ENCODE results near the gene OTOP2. TPM values are rescaled to one million over a fixed set of nuclear protein-coding genes. Genes with fewer than 3 reads are reported as not detected.
"Not testable (repeated sequence)": the region's sequence is repeated elsewhere in the genome, so short reads cannot be mapped to it uniquely, and the experiment has no call there.

The OTOP2 gene
- total RNA-seq, 2 donors from 2014 or later, result not detected

GRCh38 chr17:74969501-74969900 lies 45.4 kb downstream of the OTOP2 start:
- not testable (repeated sequence) for H3K36me3 Mint-ChIP-seq (ENCODE audit: insufficient read depth in 2 of 2); ATAC-seq (replicated peaks in 1 of 2); H3K4me3 Mint-ChIP-seq

DNA sequence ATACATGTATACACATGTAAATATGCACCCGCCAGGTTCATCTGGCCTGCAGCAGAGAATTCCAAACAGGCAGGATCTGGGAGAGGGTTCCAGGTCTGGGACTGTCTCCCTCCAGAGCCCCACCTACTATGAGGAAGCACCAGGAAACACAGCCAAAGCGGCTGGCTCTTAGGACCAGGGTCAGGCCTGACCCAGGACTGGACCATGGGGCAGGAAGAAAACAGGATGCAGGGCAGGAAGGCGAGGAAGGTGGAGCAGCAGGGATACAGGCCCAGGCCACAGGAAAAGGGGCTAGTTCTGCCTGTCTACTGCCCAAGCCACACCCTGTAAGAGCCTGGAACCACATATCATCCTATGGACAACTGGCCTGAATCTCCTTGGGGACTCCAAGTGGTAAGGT lies 46.3 kb downstream of the OTOP2 start:
- ATAC-seq (replicated peaks in 1 of 2), result no peak
- Mint-ChIP-seq H3K4me3 (no peak overlapping the region), H3K36me3 (ENCODE audit: insufficient read depth in 2 of 2) (no peaks in the 10 kb centered on the region), H3K27me3 (ENCODE audit: low read depth) (peaks cover 11% of the 10 kb centered on the region), H3K27ac (no peak overlapping the region), H3K9me3 (no peaks in the 10 kb centered on the region), H3K4me1 (ENCODE audit: low read depth) (peaks cover 7% of the 10 kb centered on the region)
- DNase-seq, result no peak

More at GRCh38 chr17:74969501-74969900, 45.4 kb downstream of the OTOP2 start:
- not testable (repeated sequence) for H3K27ac Mint-ChIP-seq; DNase-seq; H3K4me1 Mint-ChIP-seq (ENCODE audit: low read depth); H3K9me3 Mint-ChIP-seq
- peaks cover 11% of the 10 kb centered on the region for H3K27me3 Mint-ChIP-seq (ENCODE audit: low read depth)

DNA sequence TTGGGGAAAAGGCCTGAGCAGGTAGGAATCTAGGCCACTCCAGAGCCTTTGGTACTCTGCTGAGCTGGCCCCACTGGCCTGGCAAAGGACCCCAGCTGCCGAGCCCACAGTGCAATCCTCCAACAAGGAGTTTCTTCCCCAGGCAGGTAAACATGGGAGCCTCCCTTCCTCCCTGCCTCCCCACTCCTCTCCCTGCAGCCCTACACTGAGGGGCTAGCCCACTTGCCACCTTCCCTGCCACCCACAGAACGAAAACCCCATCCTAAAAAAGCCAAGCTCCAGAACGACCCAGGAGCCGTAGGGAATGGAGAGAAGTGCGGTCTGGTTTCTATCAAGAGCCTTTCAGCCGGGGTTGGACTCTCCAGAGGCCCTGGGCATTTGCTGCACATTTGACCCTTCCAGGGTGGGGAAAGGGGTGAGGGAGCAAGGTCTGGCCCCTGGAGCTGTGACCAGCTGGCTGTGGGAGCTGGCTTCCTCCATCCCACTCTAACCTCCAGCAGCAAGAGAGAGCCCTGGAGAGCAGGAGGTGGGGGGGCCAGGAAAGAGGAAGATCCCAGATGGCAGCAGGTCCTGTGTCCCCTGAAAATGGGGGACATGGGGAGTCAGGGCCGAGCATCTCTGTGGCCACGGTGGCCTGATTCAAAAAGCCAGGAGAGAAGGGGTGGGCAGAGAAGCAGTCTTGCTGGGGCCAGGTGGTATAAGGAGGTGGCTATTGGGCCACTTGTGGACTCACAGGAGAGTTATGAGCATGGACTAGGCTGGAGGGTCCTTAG lies 47.2 kb downstream of the OTOP2 start:
- ATAC-seq (replicated peaks in 1 of 2) (no peak), DNase-seq (no peak)
- peaks cover 11% of the 10 kb centered on the region for H3K27me3 Mint-ChIP-seq (ENCODE audit: low read depth)
- no peak overlapping the region for H3K27ac Mint-ChIP-seq
- H3K4me1 Mint-ChIP-seq (ENCODE audit: low read depth), result peaks cover 7% of the 10 kb centered on the region
- no peaks in the 10 kb centered on the region for H3K36me3 Mint-ChIP-seq (ENCODE audit: insufficient read depth in 2 of 2)
- peak overlapping the region; percentile 53 to 94 for H3K4me3 Mint-ChIP-seq
- H3K9me3 Mint-ChIP-seq, result no peaks in the 10 kb centered on the region

DNA sequence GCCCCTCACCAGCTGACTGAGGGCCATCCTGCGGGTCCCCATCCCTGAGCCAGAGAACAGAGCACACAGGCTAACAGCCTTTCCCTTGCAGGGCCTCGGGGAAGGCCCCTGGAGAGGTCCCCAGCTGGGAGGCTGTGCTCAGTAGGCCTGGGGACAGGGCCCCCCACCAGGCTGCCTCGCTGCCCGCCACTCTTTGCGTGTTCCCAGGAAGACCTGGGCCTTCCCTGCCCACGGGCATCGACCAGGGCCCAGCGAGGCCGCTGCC lies 47.7 kb downstream of the OTOP2 start:
- Mint-ChIP-seq H3K4me3 (peak overlapping the region; percentile 53 to 94), H3K36me3 (ENCODE audit: insufficient read depth in 2 of 2) (no peaks in the 10 kb centered on the region), H3K27ac (no peak overlapping the region), H3K4me1 (ENCODE audit: low read depth) (peaks cover 7% of the 10 kb centered on the region), H3K27me3 (ENCODE audit: low read depth) (peaks cover 11% of the 10 kb centered on the region), H3K9me3 (no peaks in the 10 kb centered on the region)
- DNase-seq (no peak), ATAC-seq (replicated peaks in 1 of 2) (no peak)

- Mint-ChIP-seq H3K36me3 (ENCODE audit: insufficient read depth in 2 of 2) (no peaks in the 10 kb centered on the region), H3K27ac (peak within 1 kb of the TSS; percentile 2), H3K27me3 (ENCODE audit: low read depth) (peaks cover 11% of the 10 kb centered on the region), H3K4me1 (ENCODE audit: low read depth) (peaks cover 7% of the 10 kb centered on the region), H3K9me3 (no peaks in the 10 kb centered on the region), H3K4me3 (peak within 1 kb of the TSS; percentile 89 to 94)
- DNase-seq (peak; percentile 75 to 79), ATAC-seq (replicated peaks in 1 of 2) (peak; percentile 90 to 91)
These were observed 48.3 kb downstream of the OTOP2 start, which contains the start of gene HID1 for GRCh38 chr17:74972107-74972972. TSS of gene HID1 (minus strand) at chr17:74972759. CDS start at chr17:74972656, 103 bp downstream.

GRCh38 chr17:74972973-74973328 lies 48.9 kb downstream of the OTOP2 start:
- peaks cover 11% of the 10 kb centered on the region for H3K27me3 Mint-ChIP-seq (ENCODE audit: low read depth)
- DNase-seq, result no peak
- no peak for ATAC-seq (replicated peaks in 1 of 2)
- H3K27ac Mint-ChIP-seq, result peak overlapping the region; percentile 2
- no peaks in the 10 kb centered on the region for H3K36me3 Mint-ChIP-seq (ENCODE audit: insufficient read depth in 2 of 2)
- peak overlapping the region; percentile 89 to 94 for H3K4me3 Mint-ChIP-seq
- peaks cover 7% of the 10 kb centered on the region for H3K4me1 Mint-ChIP-seq (ENCODE audit: low read depth)
- H3K9me3 Mint-ChIP-seq, result no peaks in the 10 kb centered on the region

GRCh38 chr17:74975943-74976342 lies 51.9 kb downstream of the OTOP2 start:
- H3K27me3 Mint-ChIP-seq (ENCODE audit: low read depth), result peaks cover 17% of the 10 kb centered on the region

GRCh38 chr17:74977802-74978201 lies 53.7 kb downstream of the OTOP2 start:
- Mint-ChIP-seq H3K27ac (no peak overlapping the region), H3K27me3 (ENCODE audit: low read depth) (peaks cover 15% of the 10 kb centered on the region), H3K4me1 (ENCODE audit: low read depth) (peaks cover 17% of the 10 kb centered on the region), H3K4me3 (no peak overlapping the region), H3K36me3 (ENCODE audit: insufficient read depth in 2 of 2) (no peaks in the 10 kb centered on the region), H3K9me3 (no peaks in the 10 kb centered on the region)
- ATAC-seq (replicated peaks in 1 of 2) (no peak), DNase-seq (no peak)

More at GRCh38 chr17:74975943-74976342, 51.9 kb downstream of the OTOP2 start:
- no peak for DNase-seq
- Mint-ChIP-seq H3K4me3 (no peak overlapping the region), H3K36me3 (ENCODE audit: insufficient read depth in 2 of 2) (no peaks in the 10 kb centered on the region), H3K4me1 (ENCODE audit: low read depth) (peaks cover 8% of the 10 kb centered on the region), H3K27ac (no peak overlapping the region), H3K9me3 (no peaks in the 10 kb centered on the region)
- no peak for ATAC-seq (replicated peaks in 1 of 2)

GRCh38 chr17:74978240-74978639 lies 54.2 kb downstream of the OTOP2 start:
- no peak overlapping the region for H3K4me3 Mint-ChIP-seq
- no peaks in the 10 kb centered on the region for H3K9me3 Mint-ChIP-seq
- DNase-seq, result no peak
- H3K36me3 Mint-ChIP-seq (ENCODE audit: insufficient read depth in 2 of 2), result no peaks in the 10 kb centered on the region
- no peak for ATAC-seq (replicated peaks in 1 of 2)
- peaks cover 10% of the 10 kb centered on the region for H3K27me3 Mint-ChIP-seq (ENCODE audit: low read depth)
- H3K27ac Mint-ChIP-seq, result no peak overlapping the region
- peaks cover 17% of the 10 kb centered on the region for H3K4me1 Mint-ChIP-seq (ENCODE audit: low read depth)

DNA sequence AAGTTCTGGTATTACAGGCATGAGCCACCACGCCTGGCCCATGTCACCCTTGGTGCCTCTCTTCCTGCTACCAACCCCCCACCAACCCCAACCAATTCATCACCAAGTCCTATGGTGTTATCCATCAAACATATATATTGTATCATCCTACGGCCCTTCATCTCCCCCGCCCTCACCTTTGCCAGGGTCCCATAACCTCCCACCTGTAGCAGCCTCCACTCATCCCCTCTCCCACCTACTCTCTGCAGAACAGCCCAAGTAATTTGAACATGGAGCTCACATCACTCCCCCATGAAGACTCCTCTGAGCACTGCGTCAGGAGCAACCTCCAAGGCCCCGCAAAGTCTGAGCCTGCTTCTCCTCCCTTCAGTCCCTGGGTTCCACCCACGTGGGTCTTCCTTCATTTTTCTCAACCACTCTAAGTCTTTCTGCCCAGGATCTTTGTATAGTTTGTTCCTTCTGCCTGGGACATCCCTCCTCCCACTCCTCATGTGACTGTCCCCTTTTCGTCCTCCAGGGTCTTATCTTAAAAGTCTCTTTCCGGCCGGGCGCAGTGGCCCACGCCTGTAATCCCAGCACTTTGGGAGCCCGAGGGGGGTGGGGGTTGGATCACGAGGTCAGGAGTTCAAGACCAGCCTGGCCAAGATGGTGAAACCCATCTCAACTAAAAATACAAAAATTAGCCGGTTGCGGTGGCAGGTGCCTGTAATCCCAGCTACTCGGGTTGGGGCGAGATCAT lies 55.5 kb downstream of the OTOP2 start:
- Mint-ChIP-seq H3K4me3 (no peak overlapping the region), H3K27ac (no peak overlapping the region), H3K9me3 (no peaks in the 10 kb centered on the region), H3K36me3 (ENCODE audit: insufficient read depth in 2 of 2) (no peaks in the 10 kb centered on the region), H3K27me3 (ENCODE audit: low read depth) (peaks cover 6% of the 10 kb centered on the region), H3K4me1 (ENCODE audit: low read depth) (peaks cover 19% of the 10 kb centered on the region)
- DNase-seq (no peak), ATAC-seq (replicated peaks in 1 of 2) (no peak)

DNA sequence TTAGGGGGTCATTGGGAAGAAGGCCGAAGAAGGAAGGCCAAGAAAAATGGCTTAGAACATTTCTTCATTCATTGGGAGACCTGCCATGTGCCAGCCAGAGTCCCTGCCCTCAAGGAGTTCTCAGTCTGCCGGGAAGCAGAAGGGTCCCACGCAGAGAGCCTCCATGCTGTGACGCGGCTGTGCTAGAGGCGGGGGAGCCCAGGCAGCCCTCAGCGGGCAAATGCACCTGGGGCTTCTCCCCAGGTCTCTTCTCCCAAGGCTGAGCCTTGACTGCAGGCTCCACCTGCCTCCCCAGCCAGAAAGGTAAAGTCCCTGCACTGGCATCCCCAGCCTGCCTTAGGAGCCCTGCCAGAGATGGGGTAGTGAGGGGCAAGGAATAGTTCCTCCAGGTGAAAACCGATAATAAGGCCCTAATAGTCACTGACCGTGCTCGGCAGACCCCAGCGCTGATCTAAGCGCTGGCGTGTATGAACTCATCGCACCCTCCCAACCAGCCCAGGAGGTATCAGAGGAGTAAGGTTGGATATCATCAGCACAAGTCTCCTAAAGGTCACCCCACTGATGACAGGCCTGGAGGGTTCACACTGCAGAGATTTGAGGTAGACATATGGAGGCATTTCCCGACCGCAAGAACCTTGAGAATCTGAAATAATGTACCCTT lies 57.4 kb downstream of the OTOP2 start:
- Mint-ChIP-seq H3K4me1 (ENCODE audit: low read depth) (peaks cover 20% of the 10 kb centered on the region), H3K27me3 (ENCODE audit: low read depth) (peaks cover 6% of the 10 kb centered on the region), H3K27ac (no peak overlapping the region), H3K9me3 (no peaks in the 10 kb centered on the region), H3K36me3 (ENCODE audit: insufficient read depth in 2 of 2) (no peaks in the 10 kb centered on the region), H3K4me3 (peak overlapping the region; percentile 84 to 89)
- ATAC-seq (replicated peaks in 1 of 2) (peak; percentile 14 to 17), DNase-seq (no peak)

- H3K36me3 Mint-ChIP-seq (ENCODE audit: insufficient read depth in 2 of 2), result no peaks in the 10 kb centered on the region
- peaks cover 9% of the 10 kb centered on the region for H3K27me3 Mint-ChIP-seq (ENCODE audit: low read depth)
- H3K27ac Mint-ChIP-seq, result no peak overlapping the region
- DNase-seq, result peak; percentile 87 to 90
- peaks cover 27% of the 10 kb centered on the region for H3K4me1 Mint-ChIP-seq (ENCODE audit: low read depth)
- peak overlapping the region; percentile 84 to 89 for H3K4me3 Mint-ChIP-seq
- ATAC-seq (replicated peaks in 1 of 2), result peak; percentile 98
- no peaks in the 10 kb centered on the region for H3K9me3 Mint-ChIP-seq
These were observed 58.0 kb downstream of the OTOP2 start for GRCh38 chr17:74981979-74982662.
